Neural cell (in vitro differentiated cells): ENCODE measurements around the gene TIMELESS.

ENCODE experiments used
- CTCF ChIP-seq: fragments of 450-650 bp; IDR thresholded peaks from 2 replicates; pipeline ENCODE4 v1.5.1; 2014; ENCODE audit warnings: antibody characterized with exemption, mild to moderate bottlenecking, moderate library complexity; ENCODE audit not compliant: poor library complexity, severe bottlenecking
- EZH2 ChIP-seq: fragments of 200-600, 300-800 bp; shearing (Covaris generic), sonication (generic); IDR thresholded peaks from 2 replicates; pipeline ENCODE4 v1.6.1; 2014; ENCODE audit warnings: antibody characterized with exemption, low read length, borderline replicate concordance, mild to moderate bottlenecking; ENCODE audit not compliant: insufficient read depth, poor library complexity, severe bottlenecking
- POLR2AphosphoS5 ChIP-seq: IDR thresholded peaks from 2 replicates; pipeline ENCODE4 v1.6.1; 2012

- TF ChIP-seq EZH2 (no peak), CTCF (peak; percentile 69), POLR2AphosphoS5 (peak; percentile 95)
These were observed 19.2 kb upstream of the TIMELESS start, which contains the start of gene SPRYD4 for GRCh38 chr12:56468216-56469006.
